ENCODE results near the gene CNOT1.

DNA sequence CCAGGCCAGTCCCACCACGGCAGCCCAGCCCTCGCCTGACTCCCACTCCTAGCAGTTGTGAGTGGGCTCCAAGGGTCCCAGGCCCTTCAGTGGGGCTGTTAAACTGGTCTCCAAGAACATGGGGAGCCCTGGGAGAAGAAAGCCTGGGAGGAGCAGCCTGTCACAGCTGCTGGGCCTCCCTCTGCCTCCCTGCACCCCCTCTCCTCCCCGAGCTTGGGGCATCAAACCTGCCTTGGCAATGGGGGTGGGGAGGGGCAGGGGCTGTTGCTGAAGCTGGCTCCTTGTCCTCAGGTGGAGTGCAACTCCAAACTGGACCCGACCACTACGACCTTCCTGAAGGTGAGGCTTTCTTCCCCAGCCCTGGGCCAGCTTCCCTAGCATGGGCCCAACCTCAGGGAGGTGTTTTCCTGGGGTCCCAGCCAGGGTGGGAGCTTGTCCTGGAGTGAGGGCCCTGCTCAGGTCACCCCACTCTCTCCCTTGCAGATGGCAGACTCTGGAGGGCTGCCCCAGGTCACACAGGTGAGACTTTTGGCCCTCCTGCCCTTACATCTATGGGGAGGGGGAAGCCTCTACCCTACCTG lies 120.9 kb downstream of the CNOT1 start:
- TF ChIP-seq, protein P1, sequence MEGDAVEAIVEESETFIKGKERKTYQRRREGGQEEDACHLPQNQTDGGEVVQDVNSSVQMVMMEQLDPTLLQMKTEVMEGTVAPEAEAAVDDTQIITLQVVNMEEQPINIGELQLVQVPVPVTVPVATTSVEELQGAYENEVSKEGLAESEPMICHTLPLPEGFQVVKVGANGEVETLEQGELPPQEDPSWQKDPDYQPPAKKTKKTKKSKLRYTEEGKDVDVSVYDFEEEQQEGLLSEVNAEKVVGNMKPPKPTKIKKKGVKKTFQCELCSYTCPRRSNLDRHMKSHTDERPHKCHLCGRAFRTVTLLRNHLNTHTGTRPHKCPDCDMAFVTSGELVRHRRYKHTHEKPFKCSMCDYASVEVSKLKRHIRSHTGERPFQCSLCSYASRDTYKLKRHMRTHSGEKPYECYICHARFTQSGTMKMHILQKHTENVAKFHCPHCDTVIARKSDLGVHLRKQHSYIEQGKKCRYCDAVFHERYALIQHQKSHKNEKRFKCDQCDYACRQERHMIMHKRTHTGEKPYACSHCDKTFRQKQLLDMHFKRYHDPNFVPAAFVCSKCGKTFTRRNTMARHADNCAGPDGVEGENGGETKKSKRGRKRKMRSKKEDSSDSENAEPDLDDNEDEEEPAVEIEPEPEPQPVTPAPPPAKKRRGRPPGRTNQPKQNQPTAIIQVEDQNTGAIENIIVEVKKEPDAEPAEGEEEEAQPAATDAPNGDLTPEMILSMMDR (IDR thresholded peaks at IDR 0.05): no peak
- no peak for TF ChIP-seq POLR2A (IDR thresholded peaks at IDR 0.05)

Data from adrenal gland (tissue), 5 donors.